Measurements from ENCODE around the gene ACR. TPM values are rescaled to one million over a fixed set of nuclear protein-coding genes. Genes with fewer than 3 reads are reported as not detected.

The ACR gene
- total RNA-seq, 4 donors from 2014 or later: not detected

DNA sequence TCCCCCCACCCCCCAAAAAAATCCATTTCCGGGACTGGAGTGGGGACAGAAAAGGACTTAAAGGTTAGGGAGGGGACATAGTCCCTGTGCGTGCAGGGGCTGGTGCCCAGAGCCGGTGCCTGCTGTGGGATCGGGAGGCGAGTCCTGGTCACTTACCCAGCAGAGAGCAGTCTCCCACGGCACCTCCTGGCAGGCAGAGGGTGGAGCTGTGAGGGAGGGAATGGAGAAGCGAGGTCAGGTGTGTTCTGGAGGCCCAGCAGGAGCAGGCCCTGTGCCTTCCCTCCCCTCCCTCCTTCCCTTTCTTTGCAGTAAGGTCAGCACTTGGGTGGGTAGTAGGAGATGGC is 37.0 kb upstream of the ACR start:
- Histone ChIP-seq H3K9me3 (no peaks in the 10 kb centered on the region), H3K4me3 (no peak overlapping the region), H3K27ac (no peak overlapping the region), H3K36me3 (no peaks in the 10 kb centered on the region), H3K4me1 (peaks cover 0 to 21% (median 0%) of the 10 kb centered on the region in 4 donors), H3K27me3 (no peaks in the 10 kb centered on the region)
- no peak for TF ChIP-seq POLR2A (IDR thresholded peaks at IDR 0.05)
- TF ChIP-seq, protein P1, sequence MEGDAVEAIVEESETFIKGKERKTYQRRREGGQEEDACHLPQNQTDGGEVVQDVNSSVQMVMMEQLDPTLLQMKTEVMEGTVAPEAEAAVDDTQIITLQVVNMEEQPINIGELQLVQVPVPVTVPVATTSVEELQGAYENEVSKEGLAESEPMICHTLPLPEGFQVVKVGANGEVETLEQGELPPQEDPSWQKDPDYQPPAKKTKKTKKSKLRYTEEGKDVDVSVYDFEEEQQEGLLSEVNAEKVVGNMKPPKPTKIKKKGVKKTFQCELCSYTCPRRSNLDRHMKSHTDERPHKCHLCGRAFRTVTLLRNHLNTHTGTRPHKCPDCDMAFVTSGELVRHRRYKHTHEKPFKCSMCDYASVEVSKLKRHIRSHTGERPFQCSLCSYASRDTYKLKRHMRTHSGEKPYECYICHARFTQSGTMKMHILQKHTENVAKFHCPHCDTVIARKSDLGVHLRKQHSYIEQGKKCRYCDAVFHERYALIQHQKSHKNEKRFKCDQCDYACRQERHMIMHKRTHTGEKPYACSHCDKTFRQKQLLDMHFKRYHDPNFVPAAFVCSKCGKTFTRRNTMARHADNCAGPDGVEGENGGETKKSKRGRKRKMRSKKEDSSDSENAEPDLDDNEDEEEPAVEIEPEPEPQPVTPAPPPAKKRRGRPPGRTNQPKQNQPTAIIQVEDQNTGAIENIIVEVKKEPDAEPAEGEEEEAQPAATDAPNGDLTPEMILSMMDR (IDR thresholded peaks at IDR 0.05): no peak
- no peak for DNase-seq

DNA sequence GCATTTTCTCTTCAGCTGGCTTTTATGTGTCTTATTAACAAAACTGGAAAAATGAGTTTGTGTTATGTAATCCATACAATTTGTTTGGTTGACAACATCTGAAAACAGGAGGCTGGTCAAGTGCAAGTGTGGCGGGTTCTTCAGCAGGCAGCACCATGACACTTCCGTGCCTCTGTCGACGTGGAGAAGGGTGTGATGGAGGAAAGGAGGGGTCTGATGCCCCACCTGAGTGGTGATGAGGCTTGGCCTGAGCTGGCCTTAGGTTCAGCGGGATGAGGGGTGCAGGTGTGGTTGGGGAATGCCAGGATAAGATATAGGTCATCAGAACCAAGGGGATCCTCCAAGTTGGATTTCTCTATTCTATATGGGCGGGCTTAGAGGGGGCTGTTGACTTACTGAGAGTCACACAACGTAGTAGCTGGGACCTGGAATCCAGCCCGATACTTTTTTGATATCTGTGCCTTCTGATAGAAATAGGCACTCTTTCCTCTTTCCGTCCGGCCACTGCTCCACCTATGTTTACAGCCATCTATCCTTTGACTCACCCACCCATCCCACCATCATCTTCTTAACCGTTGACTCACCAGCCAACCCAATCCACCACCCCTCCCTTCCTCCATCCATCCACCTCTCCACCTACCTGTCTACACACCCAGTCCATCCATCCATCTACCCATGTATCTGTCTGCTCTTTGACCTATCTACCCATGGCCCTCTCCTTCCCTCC is 36.4 kb upstream of the ACR start:
- Histone ChIP-seq H3K9me3 (no peaks in the 10 kb centered on the region), H3K27ac (no peak overlapping the region), H3K27me3 (no peaks in the 10 kb centered on the region), H3K4me3 (no peak overlapping the region), H3K4me1 (peaks cover 0 to 19% (median 0%) of the 10 kb centered on the region in 4 donors), H3K36me3 (no peaks in the 10 kb centered on the region)
- DNase-seq: peak in 1 of 3 donors; percentile 14
- no peak for TF ChIP-seq POLR2A (IDR thresholded peaks at IDR 0.05)
- TF ChIP-seq, protein P1 (IDR thresholded peaks at IDR 0.05): no peak

DNA sequence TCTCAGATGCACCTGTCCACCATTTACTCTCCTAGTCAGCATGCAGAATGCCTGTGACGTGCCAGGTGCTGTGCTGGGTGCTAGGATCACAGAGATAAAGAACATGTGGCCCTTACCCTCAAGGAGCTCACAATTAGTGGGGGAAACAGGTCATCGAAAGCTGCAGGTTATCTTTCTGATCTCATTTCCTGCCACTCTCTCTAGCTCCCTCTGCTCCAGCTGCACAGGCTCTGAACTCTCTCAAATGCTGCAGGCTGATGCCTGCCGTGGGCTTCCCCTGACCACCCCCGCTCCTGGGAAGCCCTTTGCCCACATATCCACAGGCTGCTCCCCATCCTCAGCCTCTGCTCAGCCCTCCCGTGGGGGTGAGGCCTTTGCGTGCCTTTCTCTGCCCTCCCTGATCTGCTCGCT is 35.7 kb upstream of the ACR start:
- no peak overlapping the region for H3K4me3 ChIP-seq
- H3K27me3 ChIP-seq: no peaks in the 10 kb centered on the region
- TF ChIP-seq, protein P1 (IDR thresholded peaks at IDR 0.05): no peak
- TF ChIP-seq POLR2A (IDR thresholded peaks at IDR 0.05): no peak
- H3K9me3 ChIP-seq: no peaks in the 10 kb centered on the region
- no peak overlapping the region for H3K27ac ChIP-seq
- H3K36me3 ChIP-seq: no peaks in the 10 kb centered on the region
- peaks cover 0 to 13% (median 0%) of the 10 kb centered on the region in 4 donors for H3K4me1 ChIP-seq
- peak in 1 of 3 donors; percentile 36 for DNase-seq

DNA sequence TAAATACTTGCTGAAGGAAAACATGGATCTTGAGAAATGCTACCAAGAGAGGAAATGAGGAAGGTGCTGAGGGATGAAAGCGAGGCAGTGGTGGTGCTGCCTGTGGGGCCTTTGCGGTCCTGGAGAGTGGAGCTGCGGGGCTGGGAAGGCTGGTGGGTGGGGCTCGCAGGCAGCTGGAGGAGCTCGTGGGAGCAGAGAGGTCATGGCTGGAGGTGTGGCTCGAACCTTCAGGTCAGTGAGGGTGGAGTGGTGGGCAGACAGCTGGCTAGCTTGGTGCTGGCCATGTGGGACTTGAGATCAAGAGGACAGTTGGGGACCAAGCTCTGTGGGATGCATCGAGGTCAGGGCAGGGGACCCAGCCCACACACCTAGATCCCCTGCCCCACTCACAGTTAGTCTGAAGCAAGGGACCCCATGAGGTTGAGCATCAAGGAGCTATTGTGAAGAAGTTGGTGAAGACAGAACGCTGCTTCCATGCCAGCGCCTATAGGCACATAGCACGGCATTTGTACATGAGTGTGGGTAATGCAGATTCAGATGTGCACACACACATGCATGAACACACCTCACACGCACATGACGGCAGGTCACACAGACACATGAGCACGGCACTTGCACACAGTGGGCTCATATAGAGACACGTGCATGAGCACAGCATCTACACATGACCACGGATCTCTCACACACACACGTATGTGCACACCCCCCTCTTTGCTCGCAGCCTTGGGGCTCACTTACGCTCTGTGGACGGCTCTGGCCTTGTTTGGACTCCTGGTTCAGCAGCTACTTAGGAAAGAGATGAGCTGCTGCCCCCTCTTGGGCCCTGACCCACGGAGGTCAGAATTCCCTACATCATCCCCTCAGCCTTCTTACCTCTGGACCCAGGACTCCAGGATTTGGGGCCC is 34.9 kb upstream of the ACR start:
- DNase-seq: peak in 1 of 3 donors; percentile 44
- Histone ChIP-seq H3K4me3 (no peak overlapping the region), H3K4me1 (peaks cover 0 to 8% (median 0%) of the 10 kb centered on the region in 4 donors), H3K36me3 (no peaks in the 10 kb centered on the region), H3K27me3 (no peaks in the 10 kb centered on the region), H3K27ac (no peak overlapping the region), H3K9me3 (no peaks in the 10 kb centered on the region)
- TF ChIP-seq POLR2A (IDR thresholded peaks at IDR 0.05): no peak
- TF ChIP-seq, protein P1 (IDR thresholded peaks at IDR 0.05): no peak

DNA sequence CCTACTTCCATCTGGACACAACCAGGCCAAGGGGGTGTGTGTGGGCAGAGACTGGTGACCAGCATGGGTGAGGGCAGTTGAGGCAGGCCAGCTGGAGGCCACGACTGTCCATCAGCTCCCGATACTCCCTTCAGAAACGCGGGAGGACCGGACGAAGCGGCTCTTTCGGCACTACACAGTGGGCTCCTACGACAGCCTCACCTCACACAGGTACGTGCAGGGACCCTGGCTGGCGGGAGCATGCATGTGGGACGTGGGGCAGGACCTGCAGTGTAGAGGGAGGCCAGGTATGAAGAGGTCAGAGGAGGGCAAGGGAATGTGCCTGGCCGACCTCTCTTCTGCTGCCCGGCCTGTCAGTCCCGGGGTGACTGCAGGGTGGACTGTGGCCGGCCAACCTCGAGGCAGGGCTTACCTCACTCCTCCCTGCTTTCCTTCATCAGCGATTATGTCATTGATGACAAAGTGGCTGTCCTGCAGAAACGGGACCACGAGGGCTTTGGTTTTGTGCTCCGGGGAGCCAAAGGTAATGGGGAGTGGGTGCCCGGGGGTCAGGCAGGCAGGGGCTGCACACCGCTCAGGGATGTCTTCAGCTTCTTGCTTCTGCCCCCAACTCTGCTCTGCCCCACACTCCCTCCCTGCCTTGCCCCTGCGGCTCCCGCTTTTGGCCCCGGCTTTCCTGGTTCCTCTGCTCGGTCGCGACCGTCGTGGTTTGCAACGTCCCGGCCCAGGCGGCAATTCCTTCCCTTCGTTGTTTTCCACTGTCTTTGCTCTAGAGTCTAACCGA is 34.1 kb upstream of the ACR start:
- no peak for DNase-seq
- Histone ChIP-seq H3K9me3 (no peaks in the 10 kb centered on the region), H3K36me3 (no peaks in the 10 kb centered on the region), H3K4me3 (no peak overlapping the region), H3K27ac (no peak overlapping the region), H3K4me1 (peaks cover 0 to 5% (median 0%) of the 10 kb centered on the region in 4 donors), H3K27me3 (no peaks in the 10 kb centered on the region)
- no peak for TF ChIP-seq POLR2A (IDR thresholded peaks at IDR 0.05)
- TF ChIP-seq, protein P1 (IDR thresholded peaks at IDR 0.05): no peak

Measured in Peyer's patch (tissue), 4 donors.